ENCODE results near the gene CHN2.

DNA sequence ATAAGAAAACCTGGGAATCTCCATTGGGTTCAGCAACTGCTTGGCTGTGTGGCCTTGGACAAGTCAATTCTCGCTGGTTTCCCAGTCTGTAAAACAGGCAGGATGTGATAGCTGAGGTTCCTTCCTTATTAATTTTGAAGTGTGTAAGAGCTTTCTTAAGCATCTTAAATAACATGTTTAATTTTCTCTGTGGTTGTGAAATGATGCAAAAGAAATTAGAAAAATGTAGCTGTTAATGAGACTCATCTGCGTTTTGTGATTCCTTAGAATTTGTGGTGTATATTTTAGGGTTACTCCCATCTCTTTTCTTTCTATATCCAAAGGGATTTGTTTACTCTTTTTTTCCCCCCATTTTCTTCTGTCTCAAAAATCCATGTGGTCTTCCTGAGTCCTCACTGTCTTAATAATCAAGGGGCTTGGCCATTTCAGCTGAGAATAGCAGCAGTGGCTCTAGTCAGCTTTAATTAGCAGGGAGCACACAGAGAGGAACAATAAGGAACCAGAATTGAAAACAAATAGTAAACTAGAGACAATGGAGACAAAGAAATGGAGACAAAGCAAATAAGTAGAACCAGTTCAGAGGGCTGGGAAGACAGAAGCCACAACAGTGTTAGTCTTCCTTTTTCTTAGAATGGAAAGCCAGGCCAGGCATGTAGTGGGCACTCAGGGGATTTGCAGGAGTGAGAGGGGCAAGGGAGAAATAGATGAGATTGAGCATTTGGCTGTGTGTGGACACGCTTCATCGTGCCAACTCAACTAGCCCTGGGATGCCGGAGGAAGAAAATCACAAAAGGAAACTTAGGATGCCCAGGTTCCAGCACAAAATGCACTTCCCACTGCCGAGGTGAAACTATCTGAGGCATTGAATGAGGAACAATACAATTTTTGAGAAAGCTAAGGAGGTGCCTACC, 93.9 kb downstream of the CHN2 start:
- no peak for TF ChIP-seq ARNTL (CRISPR knock-in tag; IDR thresholded peaks at IDR 0.05; ENCODE audit: borderline replicate concordance, low read depth)
- TF ChIP-seq ZFP3 (CRISPR knock-in tag; IDR thresholded peaks at IDR 0.05) = no peak
- no peak for TF ChIP-seq ISL1 (CRISPR knock-in tag; IDR thresholded peaks at IDR 0.05)
- TF ChIP-seq, protein P1, sequence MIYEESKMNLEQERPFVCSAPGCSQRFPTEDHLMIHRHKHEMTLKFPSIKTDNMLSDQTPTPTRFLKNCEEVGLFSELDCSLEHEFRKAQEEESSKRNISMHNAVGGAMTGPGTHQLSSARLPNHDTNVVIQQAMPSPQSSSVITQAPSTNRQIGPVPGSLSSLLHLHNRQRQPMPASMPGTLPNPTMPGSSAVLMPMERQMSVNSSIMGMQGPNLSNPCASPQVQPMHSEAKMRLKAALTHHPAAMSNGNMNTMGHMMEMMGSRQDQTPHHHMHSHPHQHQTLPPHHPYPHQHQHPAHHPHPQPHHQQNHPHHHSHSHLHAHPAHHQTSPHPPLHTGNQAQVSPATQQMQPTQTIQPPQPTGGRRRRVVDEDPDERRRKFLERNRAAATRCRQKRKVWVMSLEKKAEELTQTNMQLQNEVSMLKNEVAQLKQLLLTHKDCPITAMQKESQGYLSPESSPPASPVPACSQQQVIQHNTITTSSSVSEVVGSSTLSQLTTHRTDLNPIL (CRISPR knock-in tag; IDR thresholded peaks at IDR 0.05; ENCODE audit: low read depth) = no peak

All from SK-N-SH treated with all-trans-retinoic acid at 6 μM for 48 hours (cell line).